Thoracic aorta (tissue), 2 donors: Measurements from ENCODE around the gene RNFT2. TPM values are rescaled to one million over a fixed set of nuclear protein-coding genes. Genes with fewer than 3 reads are reported as not detected.

ENCODE experiments used
- ATAC-seq: fragments of 150-250 bp; one replicate; pipeline ENCODE4 v1.8.0; 2017; ENCODE audit warnings: low read depth; ENCODE audit not compliant: insufficient number of reproducible peaks, low FRiP score
- DNase-seq: peaks from one replicate; pipeline ENCODE4 v3.0.0-alpha.2; 2020; ENCODE audit warnings: low spot score
- H3K27ac ChIP-seq, 2 donors: fragments of 200-600 bp; sonication (generic); 1 replicate in 1 of 2; 2 replicates in 1 of 2; pipeline ENCODE4 v1.5.1; 2016; ENCODE audit warnings: mild to moderate bottlenecking in 2 of 2, moderate library complexity in 2 of 2
- H3K27me3 ChIP-seq: fragments of 200-600 bp; sonication (generic); replicated peaks from 2 replicates; pipeline ENCODE4 v1.6.0; 2016; ENCODE audit warnings: mild to moderate bottlenecking; ENCODE audit not compliant: insufficient read depth
- H3K36me3 ChIP-seq: fragments of 200-600 bp; sonication (generic); one replicate; pipeline ENCODE4 v1.5.1; 2016
- H3K4me1 ChIP-seq, 2 donors: fragments of 200-600 bp; sonication (generic); 1 replicate in 1 of 2; 2 replicates in 1 of 2; pipeline versions ENCODE4 v1.5.1 to v1.6.0; 2016; ENCODE audit warnings: low read depth in 2 of 2, mild to moderate bottlenecking in 1 of 2; ENCODE audit not compliant: control insufficient read depth in 1 of 2
- H3K4me3 ChIP-seq: fragments of 200-600 bp; sonication (generic); 2 replicates; pipeline ENCODE4 v1.5.1; 2016; ENCODE audit warnings: mild to moderate bottlenecking
- H3K9me3 ChIP-seq: fragments of 200-600 bp; sonication (generic); 2 replicates; pipeline ENCODE4 v1.5.1; 2016
- total RNA-seq, 2 donors: library from RNA; depleted of rRNA; stranded (reverse); fragments of >200 nt; gene quantifications; one replicate each; pipeline versions ENCODE4 v1.1.0 to v1.2.3, GENCODE V29; 2016
- TF ChIP-seq, protein P1 (sequence below): fragments of 200-600 bp; sonication (generic); IDR thresholded peaks from one replicate; pipeline ENCODE4 v1.5.1; 2019; ENCODE audit warnings: antibody characterized with exemption

Gene RNFT2
- total RNA-seq, 2 donors from 2014 or later: 1.1 to 1.5 TPM

DNA sequence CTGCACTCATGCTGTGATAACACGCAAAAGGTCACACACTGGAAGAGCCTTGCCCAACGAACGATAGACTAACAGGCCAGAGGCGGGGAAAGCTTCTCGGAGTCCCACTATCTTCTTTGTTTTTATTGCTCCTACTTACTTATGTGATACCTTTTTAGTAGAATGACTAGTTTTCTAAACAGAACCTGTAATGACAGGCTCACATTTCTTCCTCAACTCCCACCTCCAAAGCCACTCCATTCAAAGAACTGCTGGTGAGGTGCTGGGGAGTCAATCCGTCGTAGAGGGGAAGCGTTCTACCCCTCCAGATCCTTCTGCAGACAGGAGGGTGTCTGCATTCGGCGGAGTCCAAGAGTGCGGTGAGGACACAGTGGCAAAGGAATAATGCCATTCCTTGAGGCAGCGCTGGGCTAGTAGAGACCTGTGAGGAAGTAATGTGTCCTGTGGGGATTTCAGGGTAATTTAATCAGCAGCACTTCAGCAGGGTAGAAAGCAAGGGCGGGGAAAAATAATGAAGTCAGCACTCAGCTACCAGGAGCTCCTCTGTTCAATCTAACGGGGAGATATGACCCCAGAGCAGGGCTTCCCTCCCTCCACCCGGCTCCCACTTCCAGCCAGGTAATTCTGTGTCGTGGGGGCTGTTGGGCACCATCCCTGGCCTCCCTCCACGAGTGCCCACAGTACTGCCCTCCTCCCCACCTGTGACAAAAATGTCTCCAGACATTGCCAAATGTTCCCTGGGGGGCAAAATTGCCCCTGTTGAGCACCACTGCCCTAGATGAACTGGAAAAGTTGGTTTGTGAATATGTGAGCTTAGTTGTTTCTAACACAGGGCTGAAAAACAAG, 25.4 kb upstream of the RNFT2 start:
- Histone ChIP-seq H3K27ac (no peak overlapping the region), H3K9me3 (no peaks in the 10 kb centered on the region), H3K4me3 (no peak overlapping the region), H3K4me1 (peaks cover 0 to 17% of the 10 kb centered on the region in 2 donors), H3K27me3 (no peaks in the 10 kb centered on the region), H3K36me3 (no peaks in the 10 kb centered on the region)
- TF ChIP-seq, protein P1, sequence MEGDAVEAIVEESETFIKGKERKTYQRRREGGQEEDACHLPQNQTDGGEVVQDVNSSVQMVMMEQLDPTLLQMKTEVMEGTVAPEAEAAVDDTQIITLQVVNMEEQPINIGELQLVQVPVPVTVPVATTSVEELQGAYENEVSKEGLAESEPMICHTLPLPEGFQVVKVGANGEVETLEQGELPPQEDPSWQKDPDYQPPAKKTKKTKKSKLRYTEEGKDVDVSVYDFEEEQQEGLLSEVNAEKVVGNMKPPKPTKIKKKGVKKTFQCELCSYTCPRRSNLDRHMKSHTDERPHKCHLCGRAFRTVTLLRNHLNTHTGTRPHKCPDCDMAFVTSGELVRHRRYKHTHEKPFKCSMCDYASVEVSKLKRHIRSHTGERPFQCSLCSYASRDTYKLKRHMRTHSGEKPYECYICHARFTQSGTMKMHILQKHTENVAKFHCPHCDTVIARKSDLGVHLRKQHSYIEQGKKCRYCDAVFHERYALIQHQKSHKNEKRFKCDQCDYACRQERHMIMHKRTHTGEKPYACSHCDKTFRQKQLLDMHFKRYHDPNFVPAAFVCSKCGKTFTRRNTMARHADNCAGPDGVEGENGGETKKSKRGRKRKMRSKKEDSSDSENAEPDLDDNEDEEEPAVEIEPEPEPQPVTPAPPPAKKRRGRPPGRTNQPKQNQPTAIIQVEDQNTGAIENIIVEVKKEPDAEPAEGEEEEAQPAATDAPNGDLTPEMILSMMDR: no peak
- ATAC-seq (no peak), DNase-seq (no peak)

DNA sequence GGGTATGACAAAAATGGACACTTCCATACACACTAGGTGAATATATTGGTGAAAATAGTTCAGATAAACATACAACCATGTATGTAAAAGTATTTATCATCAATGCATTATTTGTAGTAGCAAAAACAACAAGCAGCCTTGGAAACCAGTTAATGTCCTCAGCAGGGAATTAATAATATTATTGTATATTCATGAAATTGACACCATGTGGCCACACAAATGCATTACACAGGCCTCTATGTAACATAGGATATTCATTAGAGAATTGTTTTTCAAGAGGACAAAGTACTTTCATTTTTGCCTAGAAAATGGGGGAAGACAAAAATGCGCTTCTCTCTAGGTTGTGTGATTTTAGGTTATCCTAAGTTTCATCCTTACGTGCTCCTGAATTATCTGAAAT, 24.6 kb upstream of the RNFT2 start:
- Histone ChIP-seq H3K9me3 (no peaks in the 10 kb centered on the region), H3K36me3 (no peaks in the 10 kb centered on the region), H3K27me3 (no peaks in the 10 kb centered on the region), H3K4me1 (peaks cover 0 to 24% of the 10 kb centered on the region in 2 donors), H3K27ac (no peak overlapping the region), H3K4me3 (no peak overlapping the region)
- ATAC-seq: no peak
- TF ChIP-seq, protein P1: no peak
- no peak for DNase-seq

DNA sequence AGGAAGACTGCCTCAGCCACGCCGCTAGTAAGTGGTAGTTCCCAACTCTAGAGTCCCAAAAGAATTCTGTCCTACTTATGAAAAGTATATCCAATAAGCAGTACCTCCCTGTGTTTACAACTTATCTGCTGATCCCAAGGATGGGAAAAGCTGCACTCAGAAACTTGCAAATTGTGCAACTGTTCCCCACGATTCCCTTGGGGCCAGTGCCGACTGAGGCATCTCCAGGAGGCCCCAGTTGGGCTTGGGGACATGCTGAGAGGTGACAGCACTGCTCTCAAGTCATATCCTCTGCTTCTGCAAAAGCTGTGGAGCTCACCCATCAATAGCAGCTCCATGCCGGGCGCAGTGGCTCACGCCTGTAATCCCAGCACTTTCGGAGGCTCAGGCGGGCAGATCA, 23.9 kb upstream of the RNFT2 start:
- ATAC-seq (no peak), DNase-seq (no peak)
- Histone ChIP-seq H3K27ac (no peak overlapping the region), H3K9me3 (no peaks in the 10 kb centered on the region), H3K4me3 (no peak overlapping the region), H3K36me3 (no peaks in the 10 kb centered on the region), H3K4me1 (peaks cover 0 to 24% of the 10 kb centered on the region in 2 donors), H3K27me3 (no peaks in the 10 kb centered on the region)
- TF ChIP-seq, protein P1: no peak

DNA sequence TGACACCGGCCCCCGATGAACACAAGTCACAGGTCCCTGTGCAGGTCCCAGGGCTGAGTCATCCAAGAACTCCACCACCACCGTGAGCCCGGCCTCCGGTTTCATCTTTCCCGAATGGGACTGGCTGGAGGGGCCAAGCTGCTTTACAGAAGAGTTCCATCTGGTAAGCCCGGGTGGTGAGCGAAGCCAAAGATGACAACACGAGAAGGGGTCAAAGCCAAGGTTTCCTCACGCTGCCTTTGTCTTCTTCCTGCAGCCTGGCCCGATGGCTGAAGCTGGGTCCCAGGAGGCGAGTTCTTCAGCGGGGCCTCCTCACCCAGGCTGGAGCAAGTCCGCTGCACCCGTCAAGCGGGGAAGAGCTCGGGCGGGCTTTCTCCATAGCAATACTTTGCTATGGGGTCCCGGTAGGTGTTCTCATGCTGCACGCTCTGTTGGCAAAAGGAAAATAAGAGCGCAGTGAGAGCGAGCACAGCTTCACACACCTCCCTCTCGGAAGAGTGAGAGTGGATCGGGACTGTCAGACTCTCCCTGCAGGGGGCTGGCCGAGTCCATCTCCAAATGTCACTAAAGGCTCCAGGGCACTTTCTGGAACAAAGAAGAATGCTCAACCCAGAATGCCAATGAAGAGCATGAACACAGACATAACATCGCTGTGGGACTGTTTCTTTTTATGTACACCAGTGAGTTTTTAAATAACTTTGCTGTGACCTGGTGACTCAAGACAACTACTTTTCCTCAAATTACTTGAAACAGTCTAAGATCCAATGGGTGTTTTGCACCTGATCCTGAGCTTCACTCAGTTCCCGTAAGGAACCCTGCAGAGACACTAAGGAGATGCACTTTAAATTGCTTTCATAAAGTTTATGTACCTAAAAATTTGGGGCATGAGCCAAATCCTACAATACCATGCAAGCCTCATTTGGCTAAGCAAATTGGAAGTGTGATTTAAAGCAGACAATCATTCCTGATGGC, 20.4 kb upstream of the RNFT2 start:
- TF ChIP-seq, protein P1: no peak
- Histone ChIP-seq H3K4me1 (peaks cover 0 to 24% of the 10 kb centered on the region in 2 donors), H3K27me3 (no peaks in the 10 kb centered on the region), H3K27ac (no peak overlapping the region), H3K9me3 (no peaks in the 10 kb centered on the region), H3K36me3 (peaks cover 7% of the 10 kb centered on the region), H3K4me3 (peak overlapping the region; percentile 35)
- ATAC-seq (no peak), DNase-seq (no peak)
